Activated CD8-positive, alpha-beta T cell treated with anti-CD3 and anti-CD28 coated beads for 36 hours (primary cell): ENCODE results near the gene CYB561D2. TPM values are rescaled to one million over a fixed set of nuclear protein-coding genes. Genes with fewer than 3 reads are reported as not detected.
A peak's percentile ranks its signal among the peaks of the same experiment; 100 is the strongest.

ENCODE experiments used
- ATAC-seq: fragments of 200-7000 bp; cut with Tn5 transposase; one replicate; pipeline ENCODE4 v1.10.0; 2021; ENCODE audit warnings: mild to moderate bottlenecking, moderate library complexity
- CTCF ChIA-PET: fragments of 350-600 bp; sonication (Branson Sonifier 250); formaldehyde crosslinking; loops from one replicate; lab custom pipeline; 2021; ENCODE audit warnings: antibody characterized with exemption; lab: Charles Lee
- POLR2A ChIA-PET: fragments of 350-600 bp; sonication (Branson Sonifier 250); formaldehyde crosslinking; loops from one replicate; lab custom pipeline; 2021; ENCODE audit warnings: antibody characterized with exemption; lab: Charles Lee
- DNase-seq: peaks from one replicate; pipeline ENCODE4 v3.0.0-alpha.2; 2020
- H3K27ac Mint-ChIP-seq: one replicate; pipeline ENCODE4 v1.8.0; 2021; ENCODE audit warnings: mild to moderate bottlenecking, mixed read lengths
- H3K27me3 Mint-ChIP-seq: one replicate; pipeline ENCODE4 v1.8.0; 2021; ENCODE audit warnings: mixed read lengths
- H3K36me3 Mint-ChIP-seq: one replicate; pipeline ENCODE4 v1.8.0; 2021; ENCODE audit warnings: low read depth, mixed read lengths
- H3K4me1 Mint-ChIP-seq: one replicate; pipeline ENCODE4 v1.8.0; 2021; ENCODE audit warnings: low read depth, mixed read lengths
- H3K4me3 Mint-ChIP-seq: one replicate; pipeline ENCODE4 v1.8.0; 2021; ENCODE audit warnings: mild to moderate bottlenecking, moderate library complexity, mixed read lengths
- H3K9me3 Mint-ChIP-seq: one replicate; pipeline ENCODE4 v1.8.0; 2021; ENCODE audit warnings: mixed read lengths
- CTCF ChIP-seq: fragments of 200-600 bp; IDR thresholded peaks from one replicate; pipeline ENCODE4 v1.8.0; 2022; ENCODE audit warnings: antibody characterized with exemption, mild to moderate bottlenecking
- intact Hi-C: fragments of 100-400 bp; cut with micrococcal nuclease; formaldehyde crosslinking; loops from one replicate; pipeline ENCODE4 v1.10.0; 2022
- total RNA-seq, 2 experiments: library from RNA; stranded (reverse); gene quantifications; one replicate each; pipeline ENCODE4 v1.2.3, GENCODE V29; 2021

The CYB561D2 gene
- total RNA-seq, 2 experiments from 2014 or later, result 17.1 to 18.2 TPM

- ATAC-seq, result peak; percentile 73
- Mint-ChIP-seq H3K4me1 (peaks cover 37% of the 10 kb centered on the region), H3K9me3 (no peaks in the 10 kb centered on the region)
Observed at GRCh38 chr3:50321336-50322114, 29.1 kb upstream of the CYB561D2 start.

GRCh38 chr3:50322115-50322385 is 28.6 kb upstream of the CYB561D2 start:
- H3K27ac Mint-ChIP-seq, result no peak overlapping the region
- H3K27me3 Mint-ChIP-seq, result no peaks in the 10 kb centered on the region
- no peak for ATAC-seq
- POLR2A ChIA-PET, result interaction anchor here (1.1 to 13.4 kb wide), 3 partner anchors 14 to 95 kb away, joined by 3 to 126 read pairs (median 3); partner anchors contain the start of gene RASSF1
- CTCF ChIA-PET, result interaction anchor here (1.0 to 1.7 kb wide), 3 partner anchors 17 to 26 kb away, joined by 3 to 4 read pairs (median 3); no protein-coding TSS in a partner anchor
- H3K4me3 Mint-ChIP-seq, result peak overlapping the region; percentile 78
- H3K9me3 Mint-ChIP-seq, result no peaks in the 10 kb centered on the region
- no peak for TF ChIP-seq CTCF
- DNase-seq, result no peak
- H3K4me1 Mint-ChIP-seq, result peaks cover 36% of the 10 kb centered on the region
- H3K36me3 Mint-ChIP-seq, result peaks cover 1% of the 10 kb centered on the region
- intact Hi-C loops, result no loop called here

More at GRCh38 chr3:50321336-50322114, 29.1 kb upstream of the CYB561D2 start:
- H3K36me3 Mint-ChIP-seq, result peaks cover 1% of the 10 kb centered on the region
- TF ChIP-seq CTCF, result peak; percentile 64
- ChIA-PET POLR2A (interaction anchor here (1.1 to 13.4 kb wide), 4 partner anchors 14 to 95 kb away, joined by 3 to 126 read pairs (median 4); partner anchors contain the start of gene RASSF1), CTCF (interaction anchor here (0.7 to 3.4 kb wide), 7 partner anchors 16 to 75 kb away, joined by 3 to 10 read pairs (median 4); partner anchors contain the start of genes CYB561D2 and NPRL2)
- H3K27me3 Mint-ChIP-seq, result no peaks in the 10 kb centered on the region
- intact Hi-C loops, result no loop called here
- peak overlapping the region; percentile 94 for H3K27ac Mint-ChIP-seq
- H3K4me3 Mint-ChIP-seq, result peak overlapping the region; percentile 78
- DNase-seq, result peak; percentile 89

GRCh38 chr3:50322386-50323091 is 28.1 kb upstream of the CYB561D2 start, which contains the start of gene HYAL2:
Gene HYAL2, minus strand, starts transcription at chr3:50322745. Its CDS starts 2,256 bp downstream, at chr3:50320489.
- H3K9me3 Mint-ChIP-seq, result no peaks in the 10 kb centered on the region
- no peak for DNase-seq
- ChIA-PET CTCF (interaction anchor here (1.4 to 3.0 kb wide), 3 partner anchors 13 to 25 kb away, joined by 3 to 40 read pairs (median 4); no protein-coding TSS in a partner anchor), POLR2A (interaction anchor here (1.1 to 13.4 kb wide), 4 partner anchors 13 to 96 kb away, joined by 3 to 126 read pairs (median 4); partner anchors contain the start of genes CYB561D2, NPRL2 and RASSF1)
- H3K36me3 Mint-ChIP-seq, result peaks cover 1% of the 10 kb centered on the region
- no peaks in the 10 kb centered on the region for H3K27me3 Mint-ChIP-seq
- peak within 1 kb of the TSS; percentile 78 for H3K4me3 Mint-ChIP-seq
- ATAC-seq, result no peak
- peak within 1 kb of the TSS; percentile 94 for H3K27ac Mint-ChIP-seq
- H3K4me1 Mint-ChIP-seq, result peaks cover 36% of the 10 kb centered on the region
- intact Hi-C loops, result no loop called here
- no peak for TF ChIP-seq CTCF

GRCh38 chr3:50323092-50323600 is 27.5 kb upstream of the CYB561D2 start:
- CTCF ChIA-PET, result interaction anchor here (1.2 to 3.0 kb wide), 5 partner anchors 9 to 27 kb away, joined by 4 to 40 read pairs (median 8); partner anchors contain the start of genes CYB561D2, HYAL1 and NPRL2
- peaks cover 3% of the 10 kb centered on the region for H3K36me3 Mint-ChIP-seq
- TF ChIP-seq CTCF, result no peak
- no peaks in the 10 kb centered on the region for H3K9me3 Mint-ChIP-seq
- DNase-seq (no peak), ATAC-seq (no peak)
- H3K27ac Mint-ChIP-seq, result no peak overlapping the region
- intact Hi-C loops, result no loop called here
- H3K4me1 Mint-ChIP-seq, result peaks cover 36% of the 10 kb centered on the region
- POLR2A ChIA-PET, result interaction anchor here (0.7 to 13.4 kb wide), 4 partner anchors 13 to 27 kb away, joined by 3 to 126 read pairs (median 4); partner anchors contain the start of genes CYB561D2, NPRL2 and RASSF1
- no peaks in the 10 kb centered on the region for H3K27me3 Mint-ChIP-seq
- no peak overlapping the region for H3K4me3 Mint-ChIP-seq
